Epithelial cell of esophagus (primary cell): ENCODE results near the gene IQSEC1.

Source experiments
- DNase-seq: peaks from one replicate; pipeline ENCODE4 v3.0.0; 2010; ENCODE audit warnings: low read depth
- H3K4me3 ChIP-seq: 2 replicates; pipeline ENCODE4 v1.5.1; 2011; ENCODE audit warnings: mild to moderate bottlenecking, low read length, control low read depth
- TF ChIP-seq, protein P1 (sequence below): IDR thresholded peaks from 2 replicates; pipeline ENCODE4 v1.5.1; 2011; ENCODE audit warnings: low read depth, mild to moderate bottlenecking, low read length, control low read depth, inconsistent platforms; ENCODE audit not compliant: insufficient read depth; ENCODE audit errors: missing control alignments

Gene IQSEC1

DNA sequence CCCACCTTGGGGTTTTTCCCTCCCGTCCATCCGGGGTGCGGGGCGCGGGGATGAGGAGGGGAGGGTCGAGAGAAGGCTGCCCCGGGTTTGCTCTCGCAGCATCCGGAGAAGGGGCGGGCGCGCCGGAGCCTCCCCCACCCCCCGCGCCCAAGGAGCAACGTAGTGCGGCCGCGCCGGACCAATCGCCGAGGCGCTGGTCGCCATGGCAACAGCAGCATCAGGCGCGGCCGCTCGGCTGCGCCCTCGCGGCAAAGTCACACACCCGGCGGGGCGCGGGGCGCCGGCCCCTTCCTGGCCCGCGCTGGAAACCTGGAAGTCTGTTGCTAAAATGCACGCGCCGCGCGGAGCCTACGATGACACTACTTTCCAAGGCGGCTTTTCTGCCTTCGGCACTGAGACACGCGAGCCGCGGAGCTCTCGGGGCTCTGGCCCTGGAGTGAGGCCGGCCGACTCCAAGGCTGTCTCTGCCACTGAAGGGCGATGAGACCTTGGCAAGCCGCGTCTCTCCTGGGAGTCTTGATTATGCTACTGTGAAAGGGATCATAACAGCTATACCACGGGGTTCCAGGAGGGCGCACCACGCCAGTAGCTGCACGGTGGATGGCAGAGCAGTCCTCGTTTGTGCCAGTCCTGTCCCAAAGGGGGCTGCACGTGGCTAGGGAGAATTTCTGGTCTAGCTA lies at the start of gene IQSEC1:
IQSEC1 (minus strand) TSS at position 104 of the 680 bp plus-strand sequence. CDS start 415 bp downstream, outside the sequence.
- TF ChIP-seq, protein P1, sequence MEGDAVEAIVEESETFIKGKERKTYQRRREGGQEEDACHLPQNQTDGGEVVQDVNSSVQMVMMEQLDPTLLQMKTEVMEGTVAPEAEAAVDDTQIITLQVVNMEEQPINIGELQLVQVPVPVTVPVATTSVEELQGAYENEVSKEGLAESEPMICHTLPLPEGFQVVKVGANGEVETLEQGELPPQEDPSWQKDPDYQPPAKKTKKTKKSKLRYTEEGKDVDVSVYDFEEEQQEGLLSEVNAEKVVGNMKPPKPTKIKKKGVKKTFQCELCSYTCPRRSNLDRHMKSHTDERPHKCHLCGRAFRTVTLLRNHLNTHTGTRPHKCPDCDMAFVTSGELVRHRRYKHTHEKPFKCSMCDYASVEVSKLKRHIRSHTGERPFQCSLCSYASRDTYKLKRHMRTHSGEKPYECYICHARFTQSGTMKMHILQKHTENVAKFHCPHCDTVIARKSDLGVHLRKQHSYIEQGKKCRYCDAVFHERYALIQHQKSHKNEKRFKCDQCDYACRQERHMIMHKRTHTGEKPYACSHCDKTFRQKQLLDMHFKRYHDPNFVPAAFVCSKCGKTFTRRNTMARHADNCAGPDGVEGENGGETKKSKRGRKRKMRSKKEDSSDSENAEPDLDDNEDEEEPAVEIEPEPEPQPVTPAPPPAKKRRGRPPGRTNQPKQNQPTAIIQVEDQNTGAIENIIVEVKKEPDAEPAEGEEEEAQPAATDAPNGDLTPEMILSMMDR: no peak
- no peak within 1 kb of the TSS for H3K4me3 ChIP-seq
- DNase-seq: no peak

DNA sequence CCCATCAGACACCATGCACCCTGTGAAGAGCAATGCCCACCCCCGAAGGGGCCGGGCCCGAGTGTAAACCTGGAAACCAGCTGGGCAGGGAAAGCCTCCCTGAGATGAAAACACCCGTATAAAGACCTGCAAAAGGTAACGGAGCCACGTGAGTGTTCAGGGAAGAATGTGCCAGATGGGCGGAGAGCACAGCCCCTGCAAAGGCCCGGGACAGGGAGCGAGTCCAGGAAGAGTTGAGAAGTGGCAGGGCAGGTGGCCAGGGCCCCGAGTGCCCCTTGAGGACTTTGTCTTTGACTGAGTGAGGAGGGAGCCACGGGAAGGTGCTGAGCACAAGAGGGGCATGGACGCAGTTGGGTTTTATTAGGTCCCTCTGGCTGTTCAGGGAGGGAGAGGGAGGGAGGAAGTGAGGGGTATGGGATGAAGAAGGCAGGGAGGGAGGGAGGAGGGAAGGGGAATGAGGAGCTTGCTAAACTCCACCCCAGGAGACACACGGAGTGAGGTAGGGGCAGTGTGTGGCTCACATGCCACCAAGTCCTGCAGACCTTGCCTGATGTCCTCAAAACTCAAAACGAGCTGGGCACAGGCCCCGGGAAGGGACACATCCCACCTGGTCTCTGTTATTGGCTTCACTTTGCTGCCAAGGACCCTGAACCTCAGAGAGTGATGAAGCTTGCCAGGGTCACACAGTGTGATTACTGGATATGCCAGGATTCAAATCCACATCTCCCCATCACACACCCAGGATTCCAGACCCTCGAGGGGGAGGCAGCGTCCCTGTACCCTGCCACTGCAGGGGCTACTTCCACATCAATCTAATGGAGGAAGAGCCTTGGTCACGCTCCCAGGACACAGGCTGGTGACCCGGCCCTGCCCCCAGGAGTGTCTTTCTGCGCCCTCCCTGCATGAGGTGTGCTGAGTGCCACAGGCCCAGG lies 49.1 kb upstream of the IQSEC1 start:
- TF ChIP-seq, protein P1: no peak
- no peak overlapping the region for H3K4me3 ChIP-seq
- no peak for DNase-seq

DNA sequence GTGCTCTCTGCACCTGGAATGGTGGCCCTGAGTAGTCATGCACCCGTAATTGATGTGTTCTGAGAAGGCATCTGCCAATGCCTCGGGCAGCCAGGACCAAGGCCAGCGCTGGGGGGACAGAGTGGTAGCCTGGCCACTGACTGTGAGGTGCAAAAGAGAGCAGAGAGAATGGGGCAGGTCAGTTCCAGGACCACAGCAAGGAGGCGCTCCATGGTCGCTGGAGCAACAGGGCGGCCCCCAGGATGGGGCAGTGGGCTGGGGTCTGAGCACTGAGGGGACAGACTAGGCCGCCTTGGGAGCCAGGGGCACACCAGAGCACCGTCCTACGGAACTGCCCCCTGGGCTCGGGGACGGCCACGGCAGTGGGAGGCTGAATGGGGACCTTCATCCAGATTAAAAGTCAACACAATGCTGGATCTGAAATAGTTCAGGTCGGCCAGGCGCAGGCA lies 48.3 kb upstream of the IQSEC1 start:
- no peak for DNase-seq
- TF ChIP-seq, protein P1: no peak
- H3K4me3 ChIP-seq: no peak overlapping the region

DNA sequence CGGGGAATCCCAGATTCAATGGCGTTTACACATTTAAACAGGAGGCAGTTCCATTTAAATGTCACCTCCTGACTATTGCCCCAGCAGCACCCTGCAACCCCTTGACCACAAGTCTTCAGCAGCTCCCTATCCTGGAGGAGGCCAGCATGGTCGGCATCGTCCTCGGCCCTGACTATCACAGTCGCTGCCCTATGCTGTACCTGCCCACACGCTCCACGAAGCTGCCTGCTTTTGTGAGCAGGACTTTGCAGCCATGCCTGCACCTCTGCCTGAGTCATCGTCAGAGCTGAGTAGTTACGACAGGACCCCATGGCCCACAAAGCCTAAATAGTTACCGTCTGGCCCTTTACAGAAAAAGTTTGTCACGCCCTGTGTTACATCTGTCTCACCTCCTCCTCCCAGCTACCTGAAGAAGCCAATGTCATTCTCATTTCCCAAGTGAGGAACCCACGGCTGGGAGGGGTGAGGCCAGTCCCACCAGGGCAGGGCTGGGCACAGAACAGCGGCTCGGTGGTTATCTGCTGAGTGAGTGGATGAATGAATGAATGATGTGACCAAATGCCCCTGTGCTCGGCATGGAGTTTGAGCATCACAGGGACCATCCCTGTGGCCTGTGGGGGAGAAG lies 47.8 kb upstream of the IQSEC1 start:
- DNase-seq: no peak
- H3K4me3 ChIP-seq: no peak overlapping the region
- TF ChIP-seq, protein P1: no peak

DNA sequence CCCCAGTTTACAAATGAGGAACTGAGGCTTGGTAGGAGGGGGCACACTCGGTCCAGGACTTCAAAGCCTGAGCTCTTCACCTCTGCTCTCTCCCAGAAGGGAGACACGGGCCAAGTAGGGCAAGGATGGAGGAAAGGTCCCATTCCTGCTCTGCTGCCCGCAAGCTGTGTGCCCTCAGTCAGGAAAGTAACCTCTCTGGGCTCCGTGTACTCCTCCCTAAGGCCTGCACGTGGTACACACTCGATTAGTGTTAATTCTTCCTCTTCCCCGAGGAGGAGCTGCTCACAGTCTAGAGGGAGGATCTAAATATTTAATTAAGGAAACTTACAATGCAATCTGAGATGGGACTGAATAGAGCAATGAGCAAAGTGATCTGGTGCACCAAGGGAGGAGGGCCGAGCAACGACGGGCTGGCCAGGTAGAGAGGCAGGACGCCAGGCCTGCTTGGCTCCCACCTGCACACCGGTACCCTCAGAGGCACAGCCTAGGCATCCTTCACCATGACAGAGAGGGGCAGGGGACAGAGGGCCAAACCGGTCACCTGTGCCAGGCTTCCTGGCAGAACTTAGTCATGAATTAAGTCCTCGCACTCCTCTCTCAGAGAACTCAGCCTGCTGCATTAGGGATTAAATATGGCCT lies 47.2 kb upstream of the IQSEC1 start:
- DNase-seq: no peak
- H3K4me3 ChIP-seq: no peak overlapping the region
- TF ChIP-seq, protein P1: no peak

DNA sequence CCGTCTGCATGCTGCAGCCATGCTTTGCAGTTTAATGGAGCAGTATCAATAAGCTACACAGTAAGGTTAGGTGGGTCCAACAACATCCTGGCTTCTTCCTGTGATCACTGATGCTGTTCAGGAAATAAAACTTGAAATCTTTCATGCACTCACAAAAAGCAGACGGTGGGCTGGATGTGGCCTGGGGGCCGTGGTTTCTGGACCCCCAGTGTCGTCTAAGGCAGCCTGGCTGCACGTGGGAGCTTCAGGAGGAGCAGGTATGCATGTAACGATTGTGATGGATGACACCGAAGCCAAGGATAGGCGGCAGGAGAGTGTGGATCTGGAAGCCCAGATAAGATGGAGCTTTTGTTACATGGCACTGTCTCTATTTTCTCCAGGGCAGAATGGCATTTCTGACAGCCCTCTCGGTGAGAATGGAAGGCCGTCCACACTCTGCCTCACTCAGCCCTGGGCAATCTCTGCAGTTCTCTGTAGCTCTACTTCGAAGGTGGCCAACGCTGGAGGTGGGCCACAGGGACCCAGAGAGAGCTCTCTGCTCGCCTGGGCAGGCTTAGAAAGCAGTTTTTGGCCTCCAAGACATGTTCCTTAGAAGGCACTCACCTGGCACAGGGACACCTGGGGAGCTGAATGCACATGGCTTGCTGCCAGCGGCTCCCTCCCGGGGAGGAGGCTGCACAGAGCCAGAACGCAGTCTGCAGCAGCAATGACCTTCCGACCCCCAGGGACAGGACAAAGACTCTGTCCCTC lies 46.4 kb upstream of the IQSEC1 start:
- TF ChIP-seq, protein P1: no peak
- H3K4me3 ChIP-seq: no peak overlapping the region
- no peak for DNase-seq
